H9 (cell line): Measurements from ENCODE around the gene FGF16. TPM values are rescaled to one million over a fixed set of nuclear protein-coding genes. Genes with fewer than 3 reads are reported as not detected.

ENCODE experiments used
- DNase-seq: peaks from one replicate; pipeline ENCODE4 v3.0.0-alpha.2; 2017
- H2AFZ ChIP-seq: one replicate; pipeline ENCODE4 v1.6.1; 2013; ENCODE audit warnings: mild to moderate bottlenecking, low read length, control low read depth, moderate library complexity
- H2AK5ac ChIP-seq: 2 replicates; pipeline ENCODE4 v1.6.1; 2013; ENCODE audit warnings: low read length, control low read depth, mixed read lengths; ENCODE audit not compliant: insufficient read length
- H2BK120ac ChIP-seq: one replicate; pipeline ENCODE4 v1.6.1; 2013; ENCODE audit warnings: low read depth, mild to moderate bottlenecking, low read length, control low read depth, inconsistent platforms; ENCODE audit not compliant: poor library complexity, severe bottlenecking
- H2BK12ac ChIP-seq: 2 replicates; pipeline ENCODE4 v1.6.1; 2013; ENCODE audit warnings: low read length, control low read depth, mixed read lengths, low read depth; ENCODE audit not compliant: insufficient read length
- H2BK15ac ChIP-seq: 2 replicates; pipeline ENCODE4 v1.6.1; 2013; ENCODE audit warnings: low read depth, low read length, control low read depth
- H2BK20ac ChIP-seq: one replicate; pipeline ENCODE4 v1.6.1; 2013; ENCODE audit warnings: low read depth, mild to moderate bottlenecking, low read length, control low read depth, inconsistent platforms; ENCODE audit not compliant: poor library complexity, severe bottlenecking
- H2BK5ac ChIP-seq: 2 replicates; pipeline ENCODE4 v1.6.1; 2013; ENCODE audit warnings: low read length, control low read depth, mixed read lengths; ENCODE audit not compliant: insufficient read length
- H3K14ac ChIP-seq: 2 replicates; pipeline ENCODE4 v1.6.1; 2013; ENCODE audit warnings: low read length, control low read depth; ENCODE audit not compliant: insufficient read depth
- H3K18ac ChIP-seq: 2 replicates; pipeline ENCODE4 v1.6.1; 2013; ENCODE audit warnings: low read depth, mild to moderate bottlenecking, mixed read lengths, low read length, control low read depth; ENCODE audit not compliant: insufficient read length
- H3K23ac ChIP-seq: 2 replicates; pipeline ENCODE4 v1.6.1; 2013; ENCODE audit warnings: low read length, control low read depth, mixed read lengths, low read depth; ENCODE audit not compliant: insufficient read length
- H3K23me2 ChIP-seq: 2 replicates; pipeline ENCODE4 v1.6.1; 2013; ENCODE audit warnings: low read depth, mild to moderate bottlenecking, mixed read lengths, low read length, control low read depth; ENCODE audit not compliant: insufficient read length, poor library complexity, severe bottlenecking
- H3K27ac ChIP-seq: 2 replicates; pipeline ENCODE4 v1.5.1; 2013; ENCODE audit warnings: low read length, control low read depth, mixed read lengths, low read depth; ENCODE audit not compliant: insufficient read length
- H3K27me3 ChIP-seq: 2 replicates; pipeline ENCODE4 v1.6.1; 2013; ENCODE audit warnings: low read length, control low read depth, inconsistent platforms; ENCODE audit not compliant: insufficient read depth
- H3K4ac ChIP-seq: 2 replicates; pipeline ENCODE4 v1.6.1; 2013; ENCODE audit warnings: low read depth, mild to moderate bottlenecking, control low read depth, inconsistent platforms, low read length, moderate library complexity
- H3K4me1 ChIP-seq: 2 replicates; pipeline ENCODE4 v1.6.1; 2013; ENCODE audit warnings: low read length, control low read depth, inconsistent platforms; ENCODE audit not compliant: insufficient read depth
- H3K4me2 ChIP-seq: 2 replicates; pipeline ENCODE4 v1.6.1; 2013; ENCODE audit warnings: low read length, control low read depth, mixed read lengths; ENCODE audit not compliant: insufficient read length, insufficient read depth
- H3K56ac ChIP-seq: 2 replicates; pipeline ENCODE4 v1.6.1; 2013; ENCODE audit warnings: low read depth, mild to moderate bottlenecking, mixed read lengths, low read length, control low read depth; ENCODE audit not compliant: insufficient read length
- H3K79me1 ChIP-seq: 2 replicates; pipeline ENCODE4 v1.6.1; 2013; ENCODE audit warnings: low read depth, mild to moderate bottlenecking, moderate library complexity, low read length, control low read depth, inconsistent platforms; ENCODE audit not compliant: insufficient read depth, poor library complexity, severe bottlenecking
- H3K79me2 ChIP-seq: 2 replicates; pipeline ENCODE4 v1.6.1; 2013; ENCODE audit warnings: low read length, control low read depth, inconsistent platforms; ENCODE audit not compliant: insufficient read depth
- H3K9ac ChIP-seq: 2 replicates; pipeline ENCODE4 v1.6.1; 2013; ENCODE audit warnings: low read length, control low read depth, mixed read lengths; ENCODE audit not compliant: insufficient read length; ENCODE audit errors: extremely low read depth
- H3K9me3 ChIP-seq: one replicate; pipeline ENCODE4 v1.6.1; 2013; ENCODE audit warnings: low read depth, low read length, inconsistent platforms; ENCODE audit not compliant: control insufficient read depth
- H3T11ph ChIP-seq: one replicate; pipeline ENCODE4 v1.6.1; 2013; ENCODE audit warnings: mild to moderate bottlenecking, low read length, control low read depth, inconsistent platforms
- H4K20me1 ChIP-seq: one replicate; pipeline ENCODE4 v1.6.1; 2013; ENCODE audit not compliant: control insufficient read depth, insufficient read length, insufficient read depth
- H4K5ac ChIP-seq: 2 replicates; pipeline ENCODE4 v1.6.1; 2013; ENCODE audit warnings: low read depth, mild to moderate bottlenecking, mixed read lengths, low read length, control low read depth; ENCODE audit not compliant: insufficient read length
- H4K8ac ChIP-seq: replicated peaks from 2 replicates; pipeline ENCODE4 v1.6.1; 2013; ENCODE audit warnings: low read length, control low read depth, mixed read lengths, low read depth; ENCODE audit not compliant: insufficient read length
- H4K91ac ChIP-seq: 2 replicates; pipeline ENCODE4 v1.6.1; 2013; ENCODE audit warnings: low read depth, mild to moderate bottlenecking, moderate library complexity, mixed read lengths, low read length, control low read depth; ENCODE audit not compliant: insufficient read length
- H3K27ac Mint-ChIP-seq, 3 experiments: 2 replicates in 2 of 3; 3 replicates in 1 of 3; pipeline ENCODE4 v1.8.0; 2020 to 2021; ENCODE audit warnings: mixed read lengths in 3 of 3, mild to moderate bottlenecking in 1 of 3, moderate library complexity in 1 of 3
- H3K27me3 Mint-ChIP-seq: 2 replicates; pipeline ENCODE4 v1.8.0; 2021; ENCODE audit warnings: low read depth, mild to moderate bottlenecking, moderate library complexity, mixed read lengths
- H3K36me3 Mint-ChIP-seq, 3 experiments: 2 replicates in 2 of 3; 3 replicates in 1 of 3; pipeline ENCODE4 v1.8.0; 2020 to 2021; ENCODE audit warnings: low read depth in 3 of 3, mixed read lengths in 3 of 3; ENCODE audit not compliant: insufficient read depth in 1 of 3
- H3K4me1 Mint-ChIP-seq, 2 experiments: 2 replicates each; pipeline ENCODE4 v1.8.0; 2020; ENCODE audit warnings: mixed read lengths in 2 of 2
- H3K4me3 Mint-ChIP-seq, 2 experiments: 2 replicates in 1 of 2; 3 replicates in 1 of 2; pipeline ENCODE4 v1.8.0; 2020 to 2021; ENCODE audit warnings: mild to moderate bottlenecking in 2 of 2, mixed read lengths in 2 of 2, moderate library complexity in 1 of 2
- H3K9me3 Mint-ChIP-seq, 2 experiments: 2 replicates in 1 of 2; 3 replicates in 1 of 2; pipeline ENCODE4 v1.8.0; 2020; ENCODE audit warnings: mild to moderate bottlenecking in 2 of 2, mixed read lengths in 2 of 2, moderate library complexity in 1 of 2
- CTCF ChIP-seq: fragments of 200-600 bp; sonication (generic); conservative IDR thresholded peaks from 3 replicates; pipeline ENCODE4 v1.8.0; 2021; ENCODE audit warnings: antibody characterized with exemption, mild to moderate bottlenecking
- total RNA-seq: library from RNA; stranded (reverse); gene quantifications from 2 replicates; pipeline ENCODE4 v1.2.1, GENCODE V29; 2021

The FGF16 gene
- total RNA-seq, 1 experiment from 2014 or later, result 2.8 TPM

- no peak overlapping the region for H3K4me2 ChIP-seq
- no peak overlapping the region for H3K27ac Mint-ChIP-seq
- H3K14ac ChIP-seq, result no peak overlapping the region
- peaks cover 4 to 12% of the 10 kb centered on the region in 2 experiments for H3K4me1 Mint-ChIP-seq
- no peaks in the 10 kb centered on the region for H3K23me2 ChIP-seq
- no peak overlapping the region for H4K5ac ChIP-seq
- no peaks in the 10 kb centered on the region for H3K79me1 ChIP-seq
- H3K79me2 ChIP-seq, result no peaks in the 10 kb centered on the region
- H3K4me1 ChIP-seq, result no peaks in the 10 kb centered on the region; the same call in 1 of the 2 replicates
- H3K27me3 Mint-ChIP-seq, result no peaks in the 10 kb centered on the region; the same call in 1 of the 2 replicates
- peaks cover 62 to 63% of the 10 kb centered on the region in 2 experiments for H3K9me3 Mint-ChIP-seq
- H2BK20ac ChIP-seq, result no peak overlapping the region
- H3K56ac ChIP-seq, result no peak overlapping the region
- H2BK5ac ChIP-seq, result no peak overlapping the region
- H2BK120ac ChIP-seq, result no peak overlapping the region
- DNase-seq, result no peak
- H3K27ac ChIP-seq, result no peak overlapping the region
- no peak overlapping the region for H2AK5ac ChIP-seq
- H2BK12ac ChIP-seq, result no peak overlapping the region
- H4K91ac ChIP-seq, result no peak overlapping the region
- H3K18ac ChIP-seq, result no peak overlapping the region
- TF ChIP-seq CTCF, result no peak
- no peaks in the 10 kb centered on the region for H4K20me1 ChIP-seq
- H3K9ac ChIP-seq, result no peak overlapping the region
- H3K4ac ChIP-seq, result no peak overlapping the region
- H3K36me3 Mint-ChIP-seq, result no peaks in the 10 kb centered on the region; a peak in 2 of 7 replicates
- no peak overlapping the region for H2AFZ ChIP-seq
- H3K23ac ChIP-seq, result no peak overlapping the region
- peaks cover 31% of the 10 kb centered on the region for H3K9me3 ChIP-seq
- no peak overlapping the region for H2BK15ac ChIP-seq
- no peak overlapping the region for H3K4me3 Mint-ChIP-seq
- no peak overlapping the region for H3T11ph ChIP-seq
- no peaks in the 10 kb centered on the region for H3K27me3 ChIP-seq
- H4K8ac ChIP-seq, result no peak overlapping the region
These were observed 10.9 kb upstream of the FGF16 start for GRCh38 chrX:77436271-77436670.
